CD4-positive, CD25-positive, alpha-beta regulatory T cell (primary cell): ENCODE measurements around the gene IFFO2. TPM values are rescaled to one million over a fixed set of nuclear protein-coding genes. Genes with fewer than 3 reads are reported as not detected.

Experiments used
- ATAC-seq, 2 donors: fragments of 150-1000 bp; cut with Tn5 transposase; one replicate each; pipeline ENCODE4 v1.10.0; 2021; ENCODE audit warnings: low read depth in 2 of 2, moderate number of reproducible peaks in 2 of 2, moderate library complexity in 1 of 2
- DNase-seq, 3 donors: peaks; one replicate each; pipeline versions ENCODE4 v3.0.0 to v3.0.0-alpha.2; 2012 to 2022; ENCODE audit warnings: mixed read lengths in 1 of 3
- H3K27ac ChIP-seq: one replicate; pipeline ENCODE4 v1.7.0; 2013; ENCODE audit warnings: mild to moderate bottlenecking, low read length; ENCODE audit not compliant: insufficient read depth, poor library complexity, severe bottlenecking
- H3K27me3 ChIP-seq: one replicate; pipeline ENCODE4 v1.7.0; 2013; ENCODE audit warnings: low read length; ENCODE audit not compliant: control insufficient read depth, insufficient read depth
- H3K36me3 ChIP-seq: one replicate; pipeline ENCODE4 v1.7.0; 2013; ENCODE audit warnings: mild to moderate bottlenecking, low read length, moderate library complexity; ENCODE audit not compliant: control insufficient read depth, insufficient read depth
- H3K4me1 ChIP-seq: 2 replicates; pipeline ENCODE4 v1.7.0; 2013; ENCODE audit warnings: mild to moderate bottlenecking, low read length; ENCODE audit not compliant: insufficient read depth, control insufficient read depth, poor library complexity, severe bottlenecking
- H3K4me3 ChIP-seq: one replicate; pipeline ENCODE4 v1.7.0; 2013; ENCODE audit warnings: low read depth, mild to moderate bottlenecking, low read length, moderate library complexity
- H3K9me3 ChIP-seq, 2 experiments: 1 replicate in 1 of 2; 2 replicates in 1 of 2; pipeline ENCODE4 v1.7.0; 2013; ENCODE audit warnings: low read length in 2 of 2, mild to moderate bottlenecking in 1 of 2, moderate library complexity in 1 of 2; ENCODE audit not compliant: control insufficient read depth in 2 of 2
- H3K27ac Mint-ChIP-seq, 3 donors: one replicate each; pipeline ENCODE4 v1.8.0; 2020 to 2022; ENCODE audit warnings: mild to moderate bottlenecking in 3 of 3, mixed read lengths in 3 of 3, moderate library complexity in 2 of 3
- H3K27me3 Mint-ChIP-seq: one replicate; pipeline ENCODE4 v1.8.0; 2022; ENCODE audit warnings: mild to moderate bottlenecking, mixed read lengths
- H3K36me3 Mint-ChIP-seq: one replicate; pipeline ENCODE4 v1.8.0; 2020; ENCODE audit warnings: mixed read lengths
- H3K4me1 Mint-ChIP-seq, 4 donors: one replicate each; pipeline ENCODE4 v1.8.0; 2020 to 2022; ENCODE audit warnings: mixed read lengths in 4 of 4, mild to moderate bottlenecking in 1 of 4
- H3K4me3 Mint-ChIP-seq, 4 donors: one replicate each; pipeline ENCODE4 v1.8.0; 2020 to 2022; ENCODE audit warnings: mild to moderate bottlenecking in 4 of 4, mixed read lengths in 4 of 4, moderate library complexity in 3 of 4
- H3K9me3 Mint-ChIP-seq, 7 donors: one replicate each; pipeline ENCODE4 v1.8.0; 2020 to 2022; ENCODE audit warnings: mixed read lengths in 7 of 7, mild to moderate bottlenecking in 3 of 7, moderate library complexity in 2 of 7
- polyA plus RNA-seq, 4 donors: library from polyadenylated mRNA; unstranded; fragments of 300-500 nt; fragmentation: Illumina TruSeq; gene quantifications; one replicate each; pipeline ENCODE4 v1.2.3, GENCODE V29; 2021
- total RNA-seq: library from RNA; stranded (reverse); gene quantifications from one replicate; pipeline ENCODE4 v1.2.3, GENCODE V29; 2022

The IFFO2 gene
- total RNA-seq (101 TPM), polyA plus RNA-seq (1 to 10 TPM; 1.4 to 4.7 (median 2.9) TPM)

- peak; percentile 82 for ATAC-seq
Measured at GRCh38 chr1:18956193-18957135, at the start of gene IFFO2. Gene IFFO2 (minus strand): TSS chr1:18956676. CDS start chr1:18956332, 344 bp downstream.

DNA sequence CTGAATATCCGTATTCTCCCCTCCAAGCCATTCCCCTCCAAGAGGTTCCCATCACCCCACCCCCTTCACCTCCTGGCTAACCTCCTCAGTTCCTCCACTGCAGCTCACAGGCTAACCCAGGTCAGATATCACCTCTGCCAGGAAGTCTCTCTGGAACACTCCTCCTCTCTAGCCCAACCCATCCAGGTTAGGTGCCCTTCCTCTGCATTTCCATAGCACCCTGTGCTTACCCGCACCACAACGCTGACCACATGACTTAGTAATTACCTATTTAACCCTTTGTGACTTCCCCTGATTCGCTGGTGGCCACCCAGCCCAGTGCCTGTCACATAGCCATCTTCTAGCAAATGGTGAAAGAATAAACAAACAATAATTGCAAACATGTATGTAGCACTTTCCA lies 49.5 kb upstream of the IFFO2 start:
- no peaks in the 10 kb centered on the region for H3K36me3 Mint-ChIP-seq
- Histone ChIP-seq H3K9me3 (peaks cover 9 to 12% of the 10 kb centered on the region in 2 experiments), H3K27ac (no peak overlapping the region), H3K4me1 (peaks cover 8% of the 10 kb centered on the region), H3K4me3 (no peak overlapping the region), H3K36me3 (no peaks in the 10 kb centered on the region), H3K27me3 (peaks cover 6% of the 10 kb centered on the region)
- H3K4me3 Mint-ChIP-seq = no peak overlapping the region
- no peak for ATAC-seq
- peak overlapping the region in 1 of 3 donors; percentile 12 for H3K27ac Mint-ChIP-seq
- H3K4me1 Mint-ChIP-seq = peaks cover 6 to 15% (median 8%) of the 10 kb centered on the region in 4 donors
- peaks cover 38% of the 10 kb centered on the region for H3K27me3 Mint-ChIP-seq
- H3K9me3 Mint-ChIP-seq = peaks cover 0 to 19% (median 6%) of the 10 kb centered on the region in 7 donors
- no peak for DNase-seq

More at GRCh38 chr1:18956193-18957135, at the start of gene IFFO2:
- no peaks in the 10 kb centered on the region for H3K9me3 ChIP-seq
- Mint-ChIP-seq H3K4me1 (peaks cover 6 to 57% (median 44%) of the 10 kb centered on the region in 4 donors), H3K9me3 (no peaks in the 10 kb centered on the region), H3K36me3 (no peaks in the 10 kb centered on the region), H3K27me3 (peaks cover 11% of the 10 kb centered on the region), H3K4me3 (peak within 1 kb of the TSS; percentile 93 to 98 (median 95)), H3K27ac (peak within 1 kb of the TSS; percentile 46 to 99 (median 57))
- H3K36me3 ChIP-seq = peaks cover 3% of the 10 kb centered on the region
- H3K4me3 ChIP-seq = peak within 1 kb of the TSS; percentile 7
- no peaks in the 10 kb centered on the region for H3K27me3 ChIP-seq
- peaks cover 53% of the 10 kb centered on the region for H3K4me1 ChIP-seq
- DNase-seq = peak; percentile 92 to 98 (median 97)
- H3K27ac ChIP-seq = peak within 1 kb of the TSS; percentile 98

GRCh38 chr1:19003371-19004290 lies 47.2 kb upstream of the IFFO2 start:
- peaks cover 6% of the 10 kb centered on the region for H3K27me3 ChIP-seq
- H3K4me1 ChIP-seq = no peaks in the 10 kb centered on the region
- peaks cover 0 to 4% (median 2%) of the 10 kb centered on the region in 4 donors for H3K4me1 Mint-ChIP-seq
- H3K4me3 ChIP-seq = no peak overlapping the region
- H3K27ac ChIP-seq = no peak overlapping the region
- H3K9me3 ChIP-seq = peaks cover 18 to 20% of the 10 kb centered on the region in 2 experiments
- ATAC-seq (no peak), DNase-seq (no peak)
- H3K36me3 ChIP-seq = no peaks in the 10 kb centered on the region
- H3K9me3 Mint-ChIP-seq = peaks cover 6 to 27% (median 10%) of the 10 kb centered on the region in 7 donors
- H3K4me3 Mint-ChIP-seq = peak overlapping the region in 2 of 4 donors; percentile 58 to 61
- peak overlapping the region in 1 of 3 donors; percentile 32 for H3K27ac Mint-ChIP-seq
- H3K27me3 Mint-ChIP-seq = peaks cover 55% of the 10 kb centered on the region
- H3K36me3 Mint-ChIP-seq = no peaks in the 10 kb centered on the region

DNA sequence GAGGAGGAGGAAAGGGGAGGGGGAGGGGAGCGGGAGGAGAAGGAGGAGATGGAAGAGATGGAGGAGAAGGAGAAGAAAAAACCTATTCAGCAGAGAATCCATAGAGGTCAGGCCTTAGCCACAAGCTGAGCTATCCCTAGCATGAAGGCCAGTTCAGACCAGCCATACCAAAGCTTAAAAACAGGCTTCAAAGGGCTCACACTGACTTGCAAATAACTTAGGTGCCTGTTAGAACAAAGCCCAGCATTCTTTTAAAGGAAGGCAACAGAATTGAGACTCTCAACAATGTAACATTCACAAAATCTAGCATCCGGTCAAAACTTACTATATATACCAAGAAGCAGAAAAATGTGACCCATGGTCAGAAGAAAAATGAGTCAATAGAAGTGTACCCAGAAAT lies 43.6 kb upstream of the IFFO2 start:
- no peak overlapping the region for H3K27ac Mint-ChIP-seq
- ATAC-seq (no peak), DNase-seq (no peak)
- H3K27me3 Mint-ChIP-seq = peaks cover 49% of the 10 kb centered on the region
- H3K36me3 ChIP-seq = no peaks in the 10 kb centered on the region
- no peak overlapping the region for H3K4me3 Mint-ChIP-seq
- H3K4me3 ChIP-seq = no peak overlapping the region
- no peak overlapping the region for H3K27ac ChIP-seq
- H3K4me1 ChIP-seq = no peaks in the 10 kb centered on the region
- H3K9me3 Mint-ChIP-seq = peaks cover 6 to 27% (median 9%) of the 10 kb centered on the region in 7 donors
- peaks cover 18 to 20% of the 10 kb centered on the region in 2 experiments for H3K9me3 ChIP-seq
- no peaks in the 10 kb centered on the region for H3K36me3 Mint-ChIP-seq
- H3K27me3 ChIP-seq = peaks cover 8% of the 10 kb centered on the region
- peaks cover 0 to 4% (median 2%) of the 10 kb centered on the region in 4 donors for H3K4me1 Mint-ChIP-seq

DNA sequence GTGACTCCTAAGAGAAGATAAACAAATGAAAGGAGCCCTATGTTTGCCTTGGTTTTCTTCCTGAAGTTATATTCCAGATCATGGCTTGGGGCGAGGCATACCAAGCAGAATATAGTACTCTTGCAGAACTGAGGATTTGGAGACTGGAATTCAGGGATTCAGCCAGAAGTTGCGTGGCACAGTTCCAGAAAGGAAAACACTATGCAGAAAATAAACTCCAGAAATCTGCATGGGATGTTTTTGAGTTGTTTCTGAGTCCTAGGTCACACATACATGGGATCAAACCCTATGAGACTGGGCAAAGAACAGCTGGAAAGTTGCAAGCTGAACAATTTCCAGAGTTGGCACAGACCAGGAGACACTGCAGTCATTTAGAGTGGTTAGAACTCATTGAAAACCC lies 42.9 kb upstream of the IFFO2 start:
- Histone ChIP-seq H3K27me3 (peaks cover 8% of the 10 kb centered on the region), H3K9me3 (peaks cover 18 to 20% of the 10 kb centered on the region in 2 experiments), H3K36me3 (no peaks in the 10 kb centered on the region), H3K27ac (no peak overlapping the region), H3K4me1 (no peaks in the 10 kb centered on the region), H3K4me3 (no peak overlapping the region)
- no peak for DNase-seq
- no peak overlapping the region for H3K4me3 Mint-ChIP-seq
- H3K27ac Mint-ChIP-seq = no peak overlapping the region
- no peak for ATAC-seq
- peaks cover 49% of the 10 kb centered on the region for H3K27me3 Mint-ChIP-seq
- no peaks in the 10 kb centered on the region for H3K36me3 Mint-ChIP-seq
- peaks cover 0 to 4% (median 2%) of the 10 kb centered on the region in 4 donors for H3K4me1 Mint-ChIP-seq
- peaks cover 6 to 27% (median 9%) of the 10 kb centered on the region in 7 donors for H3K9me3 Mint-ChIP-seq

GRCh38 chr1:18998016-18998724 lies 41.7 kb upstream of the IFFO2 start:
- peaks cover 4% of the 10 kb centered on the region for H3K27me3 ChIP-seq
- ATAC-seq (no peak), DNase-seq (no peak)
- Mint-ChIP-seq H3K36me3 (no peaks in the 10 kb centered on the region), H3K27ac (no peak overlapping the region), H3K27me3 (peaks cover 39% of the 10 kb centered on the region), H3K4me3 (no peak overlapping the region), H3K4me1 (peaks cover 0 to 4% (median 2%) of the 10 kb centered on the region in 4 donors), H3K9me3 (peaks cover 3 to 26% (median 8%) of the 10 kb centered on the region in 7 donors)
- no peak overlapping the region for H3K4me3 ChIP-seq
- H3K9me3 ChIP-seq = peaks cover 16 to 20% of the 10 kb centered on the region in 2 experiments
- H3K27ac ChIP-seq = no peak overlapping the region
- H3K36me3 ChIP-seq = no peaks in the 10 kb centered on the region
- no peaks in the 10 kb centered on the region for H3K4me1 ChIP-seq

- Histone ChIP-seq H3K4me3 (no peak overlapping the region), H3K36me3 (no peaks in the 10 kb centered on the region), H3K4me1 (no peaks in the 10 kb centered on the region), H3K27ac (no peak overlapping the region), H3K27me3 (peaks cover 2% of the 10 kb centered on the region), H3K9me3 (peaks cover 9 to 20% of the 10 kb centered on the region in 2 experiments)
- ATAC-seq (no peak), DNase-seq (no peak)
- peaks cover 0 to 4% (median 2%) of the 10 kb centered on the region in 4 donors for H3K4me1 Mint-ChIP-seq
- H3K4me3 Mint-ChIP-seq = no peak overlapping the region
- H3K36me3 Mint-ChIP-seq = no peaks in the 10 kb centered on the region
- peaks cover 2 to 20% (median 9%) of the 10 kb centered on the region in 7 donors for H3K9me3 Mint-ChIP-seq
- peaks cover 39% of the 10 kb centered on the region for H3K27me3 Mint-ChIP-seq
- H3K27ac Mint-ChIP-seq = no peak overlapping the region
Measured at GRCh38 chr1:18997508-18997907, 41.0 kb upstream of the IFFO2 start.
